Thyroid gland (tissue), 4 donors: ENCODE data around the gene SARDH. TPM values are rescaled to one million over a fixed set of nuclear protein-coding genes. Genes with fewer than 3 reads are reported as not detected.

Experiments used
- DNase-seq, 2 donors: peaks; one replicate each; pipeline ENCODE4 v3.0.0-alpha.2; 2019
- H3K27ac ChIP-seq, 3 donors: fragments of 200-600 bp; sonication (generic); 1 replicate in 2 of 3; 2 replicates in 1 of 3; pipeline ENCODE4 v1.5.1; 2016 to 2019; ENCODE audit warnings: mild to moderate bottlenecking in 1 of 3, moderate library complexity in 1 of 3
- H3K27me3 ChIP-seq: fragments of 200-600 bp; sonication (generic); one replicate; pipeline ENCODE4 v1.5.1; 2019
- H3K36me3 ChIP-seq, 2 donors: fragments of 200-600 bp; sonication (generic); one replicate each; pipeline ENCODE4 v1.5.1; 2016 to 2019
- H3K4me1 ChIP-seq, 2 donors: fragments of 200-600 bp; sonication (generic); one replicate each; pipeline ENCODE4 v1.5.1; 2017 to 2019
- H3K4me3 ChIP-seq, 3 donors: fragments of 200-600 bp; sonication (generic); replicated peaks in 1 of 3; 1 replicate in 2 of 3; 2 replicates in 1 of 3; pipeline ENCODE4 v1.5.1; 2016; ENCODE audit warnings: mild to moderate bottlenecking in 1 of 3
- H3K9me3 ChIP-seq: fragments of 200-600 bp; sonication (generic); one replicate; pipeline ENCODE4 v1.5.1; 2017
- POLR2A ChIP-seq, 2 donors: fragments of 450-650 bp; IDR thresholded peaks; one replicate each; pipeline ENCODE4 v1.6.1; 2017; ENCODE audit warnings: antibody characterized with exemption in 2 of 2, mild to moderate bottlenecking in 2 of 2, moderate library complexity in 1 of 2
- WGBS, 2 donors: methylation state at CpG; one replicate each; pipeline ENCODE4 v1.1.5; 2017; 5-methylcytosine and 5-hydroxymethylcytosine counted together
- intact Hi-C: fragments of 100-400 bp; cut with DNase I; formaldehyde crosslinking; loops from one replicate; pipeline ENCODE4 v1.15.1; 2023
- total RNA-seq, 4 donors: library from RNA; depleted of rRNA; stranded (reverse); fragments of >200 nt; gene quantifications; one replicate each; pipeline ENCODE4 v1.2.3, GENCODE V29; 2016
- TF ChIP-seq, protein P1 (sequence below), 6 experiments: fragments of 200-600 bp in 3 of 6; fragments of 450-650 bp in 3 of 6; sonication (generic) in 3 of 6; IDR thresholded peaks; one replicate each; pipeline ENCODE4 v1.5.1; 2016 to 2019; ENCODE audit warnings: antibody characterized with exemption in 6 of 6, mild to moderate bottlenecking in 2 of 6, inconsistent platforms in 1 of 6, moderate library complexity in 1 of 6

SARDH gene
- total RNA-seq, 4 donors from 2014 or later, result 2.2 to 6.2 (median 3.3) TPM; not detected in 1

DNA sequence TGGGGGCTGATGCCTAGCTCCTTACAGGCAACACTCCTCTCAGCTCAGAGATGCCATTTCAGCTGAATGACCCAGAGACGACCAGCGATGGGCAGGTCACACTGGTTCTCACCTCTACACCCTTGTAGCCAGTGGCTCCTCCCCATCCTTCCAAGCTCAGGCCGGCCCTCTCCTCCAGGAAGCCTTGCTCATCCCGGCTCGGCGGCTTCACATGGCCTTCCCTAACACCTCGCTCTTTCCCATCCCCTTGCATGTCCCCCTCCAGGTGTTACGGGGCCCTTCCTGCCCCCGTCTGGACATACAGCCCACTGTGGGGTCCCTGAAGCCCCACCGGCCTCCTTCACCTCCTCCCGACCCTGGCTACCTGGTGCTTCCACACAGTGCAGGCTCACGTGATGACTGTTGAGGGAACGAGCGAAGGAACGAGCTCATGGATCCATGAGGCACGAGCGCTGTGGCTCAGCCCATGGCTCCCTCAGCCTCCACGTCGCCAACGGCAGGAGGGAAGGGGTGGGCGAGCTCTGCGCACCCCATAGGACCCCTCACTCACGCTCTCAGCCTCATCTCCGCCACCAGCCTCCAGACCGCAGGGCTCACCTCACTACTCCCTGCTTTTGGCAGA, 45.7 kb downstream of the SARDH start:
- DNase-seq, result no peak
- WGBS, 2 donors, result 95% methylated on average over 25 of the region's 25 CpGs
- H3K36me3 ChIP-seq, result no peaks in the 10 kb centered on the region
- H3K9me3 ChIP-seq, result no peaks in the 10 kb centered on the region
- H3K4me1 ChIP-seq, result peaks cover 0 to 11% of the 10 kb centered on the region in 2 donors
- H3K27me3 ChIP-seq, result no peaks in the 10 kb centered on the region
- no peak overlapping the region for H3K4me3 ChIP-seq
- intact Hi-C loops, result no loop called here
- TF ChIP-seq, protein P1, sequence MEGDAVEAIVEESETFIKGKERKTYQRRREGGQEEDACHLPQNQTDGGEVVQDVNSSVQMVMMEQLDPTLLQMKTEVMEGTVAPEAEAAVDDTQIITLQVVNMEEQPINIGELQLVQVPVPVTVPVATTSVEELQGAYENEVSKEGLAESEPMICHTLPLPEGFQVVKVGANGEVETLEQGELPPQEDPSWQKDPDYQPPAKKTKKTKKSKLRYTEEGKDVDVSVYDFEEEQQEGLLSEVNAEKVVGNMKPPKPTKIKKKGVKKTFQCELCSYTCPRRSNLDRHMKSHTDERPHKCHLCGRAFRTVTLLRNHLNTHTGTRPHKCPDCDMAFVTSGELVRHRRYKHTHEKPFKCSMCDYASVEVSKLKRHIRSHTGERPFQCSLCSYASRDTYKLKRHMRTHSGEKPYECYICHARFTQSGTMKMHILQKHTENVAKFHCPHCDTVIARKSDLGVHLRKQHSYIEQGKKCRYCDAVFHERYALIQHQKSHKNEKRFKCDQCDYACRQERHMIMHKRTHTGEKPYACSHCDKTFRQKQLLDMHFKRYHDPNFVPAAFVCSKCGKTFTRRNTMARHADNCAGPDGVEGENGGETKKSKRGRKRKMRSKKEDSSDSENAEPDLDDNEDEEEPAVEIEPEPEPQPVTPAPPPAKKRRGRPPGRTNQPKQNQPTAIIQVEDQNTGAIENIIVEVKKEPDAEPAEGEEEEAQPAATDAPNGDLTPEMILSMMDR (IDR thresholded peaks at IDR 0.05), result no peak
- no peak for TF ChIP-seq POLR2A (IDR thresholded peaks at IDR 0.05)
- no peak overlapping the region for H3K27ac ChIP-seq

DNA sequence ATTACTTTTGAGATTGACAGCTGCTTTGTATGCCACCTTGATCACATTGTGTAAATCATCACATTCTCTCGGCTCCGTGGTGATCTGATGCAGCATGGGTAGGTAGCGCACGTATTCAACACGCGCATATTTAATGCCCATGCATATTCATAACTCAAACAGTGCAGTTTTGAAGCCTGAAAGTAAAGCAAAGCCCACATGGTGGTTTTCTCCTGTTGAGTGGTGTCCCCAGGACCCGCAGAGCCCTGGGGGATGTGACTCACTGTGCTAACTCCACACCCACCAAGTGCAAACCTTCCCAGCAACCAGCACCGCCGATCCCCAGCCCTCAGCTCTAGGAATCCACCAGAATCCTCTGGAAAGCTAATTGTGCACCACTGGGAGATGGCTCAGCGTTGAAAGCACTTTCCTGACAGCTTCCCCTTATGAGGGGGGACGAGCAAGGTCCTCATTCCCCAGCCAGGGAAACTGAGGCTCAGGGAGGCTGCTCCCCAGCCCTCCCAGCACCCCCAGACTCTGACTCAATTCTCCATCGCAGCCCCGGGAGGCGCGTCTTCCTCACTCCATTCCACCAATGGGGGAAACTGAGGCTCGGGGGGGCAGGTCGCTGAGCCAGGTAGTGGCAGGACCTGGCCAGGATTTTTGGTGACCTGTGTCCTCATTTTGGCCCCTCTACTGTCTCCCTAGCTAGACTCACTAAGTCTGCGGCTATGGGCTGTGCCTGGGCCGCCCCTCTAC, 46.4 kb downstream of the SARDH start:
- no peak for DNase-seq

GRCh38 chr9:133691191-133691590, 47.0 kb downstream of the SARDH start:
- Histone ChIP-seq H3K27ac (no peak overlapping the region), H3K4me1 (peaks cover 0 to 18% of the 10 kb centered on the region in 2 donors), H3K9me3 (no peaks in the 10 kb centered on the region), H3K4me3 (no peak overlapping the region), H3K36me3 (no peaks in the 10 kb centered on the region), H3K27me3 (no peaks in the 10 kb centered on the region)
- TF ChIP-seq POLR2A (IDR thresholded peaks at IDR 0.05), result no peak
- TF ChIP-seq, protein P1 (IDR thresholded peaks at IDR 0.05), result no peak
- 81 to 84% methylated on average over 4 of the region's 4 CpGs for WGBS, 2 donors
- no peak for DNase-seq
- intact Hi-C loops, result no loop called here

More for the DNA sequence above, 46.4 kb downstream of the SARDH start:
- Histone ChIP-seq H3K27ac (no peak overlapping the region), H3K4me3 (no peak overlapping the region), H3K36me3 (no peaks in the 10 kb centered on the region), H3K9me3 (no peaks in the 10 kb centered on the region), H3K27me3 (no peaks in the 10 kb centered on the region), H3K4me1 (peaks cover 0 to 12% of the 10 kb centered on the region in 2 donors)
- WGBS, 2 donors, result 93 to 95% methylated on average over 17 to 19 of the region's 19 CpGs
- intact Hi-C loops, result no loop called here
- TF ChIP-seq, protein P1 (IDR thresholded peaks at IDR 0.05), result no peak
- no peak for TF ChIP-seq POLR2A (IDR thresholded peaks at IDR 0.05)

- Histone ChIP-seq H3K4me1 (peaks cover 0 to 18% of the 10 kb centered on the region in 2 donors), H3K27me3 (no peaks in the 10 kb centered on the region), H3K4me3 (no peak overlapping the region), H3K27ac (no peak overlapping the region), H3K36me3 (no peaks in the 10 kb centered on the region), H3K9me3 (no peaks in the 10 kb centered on the region)
- peak; percentile 56 to 70 for DNase-seq
- 65 to 67% methylated on average over 8 to 11 of the region's 11 CpGs for WGBS, 2 donors
- intact Hi-C loops, result no loop called here
- TF ChIP-seq, protein P1 (IDR thresholded peaks at IDR 0.05), result no peak
- no peak for TF ChIP-seq POLR2A (IDR thresholded peaks at IDR 0.05)
Measured at GRCh38 chr9:133690081-133690561, 48.0 kb downstream of the SARDH start.
